Islet of Langerhans (tissue), 1 donor: Measurements from ENCODE around the gene SLC1A5.
"Not testable (repeated sequence)": the region's sequence is repeated elsewhere in the genome, so short reads cannot be mapped to it uniquely, and the experiment has no call there.

Experiments used
- FAIRE-seq: peaks from one replicate; lab custom pipeline; 2011; peaks lifted over from hg19 to GRCh38; lab: Jason Lieb, UNC

SLC1A5 gene

GRCh38 chr19:46788262-46788967 is at the start of gene SLC1A5:
SLC1A5 (minus strand) TSS chr19:46788594; CDS start chr19:46787965, 629 bp downstream.
- FAIRE-seq: no peak

- no peak for FAIRE-seq
These were observed 49.8 kb upstream of the SLC1A5 start for GRCh38 chr19:46838160-46838559.

- no peak for FAIRE-seq
These were observed 46.6 kb upstream of the SLC1A5 start for GRCh38 chr19:46834984-46835383.

GRCh38 chr19:46834121-46834520 is 45.7 kb upstream of the SLC1A5 start:
- FAIRE-seq: no peak

GRCh38 chr19:46830864-46831263 is 42.5 kb upstream of the SLC1A5 start:
- no peak for FAIRE-seq

GRCh38 chr19:46828484-46828883 is 40.1 kb upstream of the SLC1A5 start:
- FAIRE-seq: no peak

GRCh38 chr19:46825731-46826055 is 37.3 kb upstream of the SLC1A5 start:
- FAIRE-seq: no peak

GRCh38 chr19:46824890-46825730 is 36.7 kb upstream of the SLC1A5 start:
- FAIRE-seq: no peak

- no peak for FAIRE-seq
These were observed 34.7 kb upstream of the SLC1A5 start for GRCh38 chr19:46823049-46823448.

- FAIRE-seq: not testable (repeated sequence)
These were observed 34.0 kb upstream of the SLC1A5 start for GRCh38 chr19:46822410-46822787.

- no peak for FAIRE-seq
These were observed 33.4 kb upstream of the SLC1A5 start for GRCh38 chr19:46821512-46822409.

GRCh38 chr19:46818812-46819211 is 30.4 kb upstream of the SLC1A5 start:
- no peak for FAIRE-seq

GRCh38 chr19:46815833-46816627 is 27.6 kb upstream of the SLC1A5 start:
- no peak for FAIRE-seq

GRCh38 chr19:46813839-46814358 is 25.5 kb upstream of the SLC1A5 start:
- no peak for FAIRE-seq

- no peak for FAIRE-seq
These were observed 24.8 kb upstream of the SLC1A5 start for GRCh38 chr19:46812977-46813838.

- no peak for FAIRE-seq
These were observed 21.3 kb upstream of the SLC1A5 start for GRCh38 chr19:46809534-46810272.

GRCh38 chr19:46806656-46807055 is 18.3 kb upstream of the SLC1A5 start:
- FAIRE-seq: no peak

GRCh38 chr19:46804432-46804831 is 16.0 kb upstream of the SLC1A5 start:
- not testable (repeated sequence) for FAIRE-seq

GRCh38 chr19:46803555-46803954 is 15.2 kb upstream of the SLC1A5 start:
- FAIRE-seq: no peak

GRCh38 chr19:46802152-46802551 is 13.8 kb upstream of the SLC1A5 start:
- FAIRE-seq: no peak
